PFSK-1 (cell line): ENCODE results near the gene CFAP20.

Experiments
- FOXP2 ChIP-seq: optimal IDR thresholded peaks from 2 replicates; pipeline ENCODE3; 2011; ENCODE audit warnings: borderline replicate concordance, control low read depth, inconsistent platforms; ENCODE audit not compliant: insufficient read depth; ENCODE audit errors: extremely low read length, extremely low read depth
- POLR2AphosphoS5 ChIP-seq: IDR thresholded peaks from 2 replicates; pipeline ENCODE4 v1.6.1; 2012; ENCODE audit warnings: low read depth, mild to moderate bottlenecking, control low read depth, low read length, moderate library complexity
- REST ChIP-seq, 2 experiments: IDR thresholded peaks; 2 replicates each; pipeline versions ENCODE4 v1.6.1 to v1.8.0; 2011 to 2012; ENCODE audit warnings: low read depth in 2 of 2, low read length in 2 of 2, control low read depth in 1 of 2, inconsistent platforms in 1 of 2, mild to moderate bottlenecking in 1 of 2, moderate library complexity in 1 of 2; ENCODE audit not compliant: insufficient read depth in 1 of 2
- SIN3A ChIP-seq: IDR thresholded peaks from 2 replicates; pipeline ENCODE4 v1.6.1; 2012; ENCODE audit warnings: mild to moderate bottlenecking, low read length, moderate library complexity, borderline replicate concordance; ENCODE audit not compliant: insufficient read depth
- TAF1 ChIP-seq: IDR thresholded peaks from 2 replicates; pipeline ENCODE4 v1.6.1; 2012; ENCODE audit warnings: low read length, control low read depth, borderline replicate concordance; ENCODE audit not compliant: insufficient read depth

GRCh38 chr16:58123896-58124600 is 5.1 kb downstream of the CFAP20 start:
- TF ChIP-seq SIN3A (no peak), POLR2AphosphoS5 (no peak), TAF1 (no peak), FOXP2 (no peak), REST (IDR thresholded peaks at IDR 0.05; ENCODE audit: insufficient read depth in 1 of 2, low read depth in 2 of 2, low read length in 2 of 2) (no peak)
